Adrenal gland (tissue), 5 donors: Measurements from ENCODE around the gene PAQR8.

Source experiments
- POLR2A ChIP-seq, 2 donors: fragments of 450-650 bp; IDR thresholded peaks; one replicate each; pipeline ENCODE4 v1.6.1; 2017; ENCODE audit warnings: antibody characterized with exemption in 2 of 2, mild to moderate bottlenecking in 2 of 2, moderate library complexity in 1 of 2
- TF ChIP-seq, protein P1 (sequence below), 6 experiments: fragments of 450-650 bp in 4 of 6; fragments of 200-600 bp in 2 of 6; sonication (generic) in 1 of 6; IDR thresholded peaks; 1 replicate in 5 of 6; 2 replicates in 1 of 6; pipeline versions ENCODE4 v1.5.1 to v1.8.0; 2016 to 2021; ENCODE audit warnings: antibody characterized with exemption in 6 of 6, mild to moderate bottlenecking in 2 of 6, moderate library complexity in 1 of 6
- donor health status: DM: no; HTN: no; CAD: no.

- TF ChIP-seq, protein P1, sequence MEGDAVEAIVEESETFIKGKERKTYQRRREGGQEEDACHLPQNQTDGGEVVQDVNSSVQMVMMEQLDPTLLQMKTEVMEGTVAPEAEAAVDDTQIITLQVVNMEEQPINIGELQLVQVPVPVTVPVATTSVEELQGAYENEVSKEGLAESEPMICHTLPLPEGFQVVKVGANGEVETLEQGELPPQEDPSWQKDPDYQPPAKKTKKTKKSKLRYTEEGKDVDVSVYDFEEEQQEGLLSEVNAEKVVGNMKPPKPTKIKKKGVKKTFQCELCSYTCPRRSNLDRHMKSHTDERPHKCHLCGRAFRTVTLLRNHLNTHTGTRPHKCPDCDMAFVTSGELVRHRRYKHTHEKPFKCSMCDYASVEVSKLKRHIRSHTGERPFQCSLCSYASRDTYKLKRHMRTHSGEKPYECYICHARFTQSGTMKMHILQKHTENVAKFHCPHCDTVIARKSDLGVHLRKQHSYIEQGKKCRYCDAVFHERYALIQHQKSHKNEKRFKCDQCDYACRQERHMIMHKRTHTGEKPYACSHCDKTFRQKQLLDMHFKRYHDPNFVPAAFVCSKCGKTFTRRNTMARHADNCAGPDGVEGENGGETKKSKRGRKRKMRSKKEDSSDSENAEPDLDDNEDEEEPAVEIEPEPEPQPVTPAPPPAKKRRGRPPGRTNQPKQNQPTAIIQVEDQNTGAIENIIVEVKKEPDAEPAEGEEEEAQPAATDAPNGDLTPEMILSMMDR (IDR thresholded peaks at IDR 0.05): no peak
- TF ChIP-seq POLR2A (IDR thresholded peaks at IDR 0.05): no peak
Observed at GRCh38 chr6:52385074-52385473, 23.1 kb downstream of the PAQR8 start.
